Measurements from ENCODE around the gene GNAT3. TPM values are rescaled to one million over a fixed set of nuclear protein-coding genes. Genes with fewer than 3 reads are reported as not detected.

Gene GNAT3
- total and polyA plus RNA-seq, 2 of the 8 experiments (the other 6 are each of a cell fraction or from before 2014, with no cell fraction given) = not detected

DNA sequence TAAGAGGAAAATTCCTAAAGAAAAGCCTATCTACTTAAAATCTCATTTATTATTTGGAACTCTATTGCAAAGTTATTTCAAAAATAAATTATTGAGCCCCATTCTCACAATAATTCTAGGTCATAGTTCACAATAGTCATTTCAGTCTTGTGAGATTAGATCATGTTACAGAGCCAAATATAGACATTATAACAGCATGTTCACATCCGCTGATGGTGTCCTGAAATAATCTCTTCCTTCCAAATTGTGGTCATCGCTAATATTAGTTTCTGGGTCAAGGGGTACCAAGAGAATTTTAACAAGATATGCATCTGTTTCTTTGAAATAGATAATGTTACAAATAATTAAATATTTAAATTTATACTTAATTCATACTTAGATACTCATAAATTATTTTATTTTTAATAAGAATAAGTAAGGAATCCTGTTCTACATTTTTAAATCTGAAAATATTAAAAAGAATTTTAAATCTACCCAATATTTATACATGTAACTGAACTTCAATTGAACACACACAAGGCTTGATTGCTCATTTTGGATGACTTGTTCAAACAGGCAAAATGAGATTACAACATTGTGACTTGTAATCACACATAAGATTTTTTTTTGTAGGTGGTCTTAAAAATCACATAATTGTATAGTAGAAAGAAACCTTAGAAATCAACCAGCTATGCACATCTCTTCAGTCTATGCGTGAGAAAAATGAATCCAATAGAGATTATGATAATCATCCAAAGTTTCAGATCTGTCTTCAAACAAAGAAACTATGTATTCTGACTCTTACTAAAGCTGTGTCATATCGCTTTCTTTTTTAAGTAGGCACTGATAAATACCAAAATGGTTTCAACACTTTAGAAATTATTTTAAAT is 13.1 kb downstream of the GNAT3 start (continued):
- TF ChIP-seq KDM4A (IDR thresholded peaks at IDR 0.05; ENCODE audit: low read depth, low read length, severe bottlenecking) (no peak), HDAC2 (IDR thresholded peaks at IDR 0.05; ENCODE audit: borderline replicate concordance in 1 of 2, low read depth in 2 of 2, low read length in 2 of 2) (no peak), POU5F1 (IDR thresholded peaks at IDR 0.05; ENCODE audit: low read depth, low read length) (no peak), ZNF274 (IDR thresholded peaks at IDR 0.05; ENCODE audit: borderline replicate concordance, extremely low read depth, low read length) (no peak), TBP (IDR thresholded peaks at IDR 0.05; ENCODE audit: low read depth, low read length) (no peak), SUZ12 (IDR thresholded peaks at IDR 0.05; ENCODE audit: low read length) (no peak), RXRA (IDR thresholded peaks at IDR 0.05; ENCODE audit: insufficient read depth, low read depth, low read length) (no peak)

All from H1 (cell line).